ENCODE data around the gene RHOV.

RHOV gene

GRCh38 chr15:40852529-40852928, 21.5 kb downstream of the RHOV start:
- TF ChIP-seq SNAI2 (CRISPR knock-in tag; IDR thresholded peaks at IDR 0.05) (no peak), OSR1 (CRISPR knock-in tag; IDR thresholded peaks at IDR 0.05) (no peak), TOX (CRISPR knock-in tag; IDR thresholded peaks at IDR 0.05; ENCODE audit: borderline replicate concordance) (no peak), CSDC2 (CRISPR knock-in tag; IDR thresholded peaks at IDR 0.05) (no peak), ARNTL (CRISPR knock-in tag; IDR thresholded peaks at IDR 0.05; ENCODE audit: borderline replicate concordance, low read depth) (no peak), ZNF565 (CRISPR knock-in tag; conservative IDR thresholded peaks at IDR 0.05; ENCODE audit: low read depth) (no peak), TCF4 (CRISPR knock-in tag; IDR thresholded peaks at IDR 0.05; ENCODE audit: borderline replicate concordance) (no peak)
- TF ChIP-seq, protein P1, sequence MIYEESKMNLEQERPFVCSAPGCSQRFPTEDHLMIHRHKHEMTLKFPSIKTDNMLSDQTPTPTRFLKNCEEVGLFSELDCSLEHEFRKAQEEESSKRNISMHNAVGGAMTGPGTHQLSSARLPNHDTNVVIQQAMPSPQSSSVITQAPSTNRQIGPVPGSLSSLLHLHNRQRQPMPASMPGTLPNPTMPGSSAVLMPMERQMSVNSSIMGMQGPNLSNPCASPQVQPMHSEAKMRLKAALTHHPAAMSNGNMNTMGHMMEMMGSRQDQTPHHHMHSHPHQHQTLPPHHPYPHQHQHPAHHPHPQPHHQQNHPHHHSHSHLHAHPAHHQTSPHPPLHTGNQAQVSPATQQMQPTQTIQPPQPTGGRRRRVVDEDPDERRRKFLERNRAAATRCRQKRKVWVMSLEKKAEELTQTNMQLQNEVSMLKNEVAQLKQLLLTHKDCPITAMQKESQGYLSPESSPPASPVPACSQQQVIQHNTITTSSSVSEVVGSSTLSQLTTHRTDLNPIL (CRISPR knock-in tag; IDR thresholded peaks at IDR 0.05; ENCODE audit: low read depth): no peak
- no peak for ATAC-seq

DNA sequence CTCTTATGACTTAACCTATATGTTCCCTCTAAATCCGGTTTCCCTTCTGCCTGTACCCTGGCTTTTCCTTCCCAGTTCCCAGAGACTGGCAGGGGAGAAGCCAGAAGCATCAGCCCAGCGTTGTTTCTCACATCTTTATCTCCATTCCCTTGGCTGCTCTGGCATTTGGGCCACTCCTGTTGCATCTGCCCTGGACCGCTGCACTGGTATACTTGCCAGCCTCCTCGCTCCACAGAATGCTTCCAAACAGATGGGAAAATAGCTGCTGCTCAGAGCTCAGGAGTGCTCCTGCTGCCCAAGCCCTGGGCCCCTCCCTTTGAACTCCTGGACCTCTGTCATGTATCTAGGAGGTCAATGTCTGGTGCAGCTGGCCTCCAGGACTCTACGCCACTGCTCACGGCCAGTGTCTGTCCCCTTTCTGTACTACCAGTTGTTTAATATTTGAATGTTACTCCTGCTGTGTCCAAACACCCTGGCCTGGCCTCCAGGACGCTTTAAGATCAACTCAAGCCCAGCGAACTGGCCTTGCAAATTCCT, 23.4 kb downstream of the RHOV start:
- TF ChIP-seq ESRRG (CRISPR knock-in tag; IDR thresholded peaks at IDR 0.05) (no peak), ZC3H10 (CRISPR knock-in tag; IDR thresholded peaks at IDR 0.05) (no peak), RARB (CRISPR knock-in tag; IDR thresholded peaks at IDR 0.05) (no peak)
- no peak for ATAC-seq

GRCh38 chr15:40847223-40847961, 26.6 kb downstream of the RHOV start:
- TF ChIP-seq, protein P1 (CRISPR knock-in tag; IDR thresholded peaks at IDR 0.05; ENCODE audit: low read depth): no peak
- TF ChIP-seq PPARA (CRISPR knock-in tag; IDR thresholded peaks at IDR 0.05; ENCODE audit: borderline replicate concordance): no peak
- no peak for TF ChIP-seq ZFP3 (CRISPR knock-in tag; IDR thresholded peaks at IDR 0.05)
- no peak for TF ChIP-seq SNAI2 (CRISPR knock-in tag; IDR thresholded peaks at IDR 0.05)
- TF ChIP-seq, protein P2, sequence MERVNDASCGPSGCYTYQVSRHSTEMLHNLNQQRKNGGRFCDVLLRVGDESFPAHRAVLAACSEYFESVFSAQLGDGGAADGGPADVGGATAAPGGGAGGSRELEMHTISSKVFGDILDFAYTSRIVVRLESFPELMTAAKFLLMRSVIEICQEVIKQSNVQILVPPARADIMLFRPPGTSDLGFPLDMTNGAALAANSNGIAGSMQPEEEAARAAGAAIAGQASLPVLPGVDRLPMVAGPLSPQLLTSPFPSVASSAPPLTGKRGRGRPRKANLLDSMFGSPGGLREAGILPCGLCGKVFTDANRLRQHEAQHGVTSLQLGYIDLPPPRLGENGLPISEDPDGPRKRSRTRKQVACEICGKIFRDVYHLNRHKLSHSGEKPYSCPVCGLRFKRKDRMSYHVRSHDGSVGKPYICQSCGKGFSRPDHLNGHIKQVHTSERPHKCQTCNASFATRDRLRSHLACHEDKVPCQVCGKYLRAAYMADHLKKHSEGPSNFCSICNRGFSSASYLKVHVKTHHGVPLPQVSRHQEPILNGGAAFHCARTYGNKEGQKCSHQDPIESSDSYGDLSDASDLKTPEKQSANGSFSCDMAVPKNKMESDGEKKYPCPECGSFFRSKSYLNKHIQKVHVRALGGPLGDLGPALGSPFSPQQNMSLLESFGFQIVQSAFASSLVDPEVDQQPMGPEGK (CRISPR knock-in tag; IDR thresholded peaks at IDR 0.05; ENCODE audit: borderline replicate concordance): no peak
- no peak for TF ChIP-seq OSR1 (CRISPR knock-in tag; IDR thresholded peaks at IDR 0.05)
- TF ChIP-seq BACH2 (CRISPR knock-in tag; IDR thresholded peaks at IDR 0.05; ENCODE audit: borderline replicate concordance): no peak
- ATAC-seq: peak; percentile 79

DNA sequence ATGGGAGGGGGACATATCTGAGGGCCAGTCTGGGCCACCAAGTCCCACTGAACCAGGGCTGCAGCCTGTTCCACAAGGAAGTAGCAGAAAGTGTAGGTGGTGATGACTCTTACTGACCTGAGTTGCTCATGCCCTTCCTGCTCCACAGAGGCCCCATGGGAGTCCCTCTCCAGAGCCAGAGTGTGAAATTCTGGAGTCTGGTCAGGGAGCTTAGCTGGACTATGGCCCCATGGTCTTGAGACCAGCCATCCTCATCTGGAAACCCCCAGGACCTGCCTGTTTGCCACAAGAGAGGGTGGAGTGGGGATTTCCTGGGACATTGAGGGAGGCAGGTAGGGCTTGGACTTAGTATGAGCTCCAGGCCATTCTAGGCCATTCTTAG, 27.2 kb downstream of the RHOV start:
- ATAC-seq: no peak
- no peak for TF ChIP-seq BACH2 (CRISPR knock-in tag; IDR thresholded peaks at IDR 0.05; ENCODE audit: borderline replicate concordance)

DNA sequence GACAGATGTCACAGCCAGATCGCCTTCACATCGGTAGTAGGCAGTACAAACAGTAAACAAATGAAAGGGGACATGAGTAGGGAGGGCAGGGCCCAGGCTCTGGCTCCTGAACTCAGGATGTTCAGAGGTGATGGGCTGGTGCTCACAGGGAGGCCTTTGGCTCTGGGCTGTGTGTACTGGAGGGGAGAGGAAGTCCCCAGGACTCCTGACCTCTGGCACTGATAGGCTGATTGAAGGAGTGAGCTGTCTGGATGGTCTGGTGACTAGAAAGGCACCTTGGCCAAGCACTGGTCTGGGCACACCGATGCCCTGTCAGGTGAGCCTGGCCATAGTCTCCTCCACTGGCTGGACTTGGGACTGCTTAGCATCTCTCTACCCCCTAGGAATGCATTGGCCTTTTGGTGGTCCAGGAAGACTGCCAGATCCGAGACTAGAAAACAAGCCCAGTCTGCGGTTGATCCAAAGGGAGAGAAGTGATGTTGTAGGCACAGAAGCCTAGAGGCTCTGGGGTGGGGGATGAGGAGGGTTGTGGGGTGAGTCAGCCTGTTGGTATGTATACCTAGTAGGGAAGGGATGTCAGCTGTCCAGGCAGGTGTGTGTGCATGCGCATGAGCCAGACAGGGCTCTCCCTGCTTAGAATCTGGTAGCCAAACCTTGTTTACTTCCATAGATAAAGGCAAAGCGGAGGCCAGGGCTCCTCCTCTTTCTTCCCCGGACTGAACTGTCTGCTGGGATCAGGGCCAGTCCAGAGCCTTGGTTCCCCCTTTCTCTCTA, 28.3 kb downstream of the RHOV start:
- ATAC-seq: no peak
- no peak for TF ChIP-seq TCF4 (CRISPR knock-in tag; IDR thresholded peaks at IDR 0.05; ENCODE audit: borderline replicate concordance)
- TF ChIP-seq ZNF565 (CRISPR knock-in tag; conservative IDR thresholded peaks at IDR 0.05; ENCODE audit: low read depth): no peak
- no peak for TF ChIP-seq ZNF8 (CRISPR knock-in tag; IDR thresholded peaks at IDR 0.05)
- no peak for TF ChIP-seq ZC3H10 (CRISPR knock-in tag; IDR thresholded peaks at IDR 0.05)
- TF ChIP-seq RARB (CRISPR knock-in tag; IDR thresholded peaks at IDR 0.05): no peak
- no peak for TF ChIP-seq PPARA (CRISPR knock-in tag; IDR thresholded peaks at IDR 0.05; ENCODE audit: borderline replicate concordance)
- TF ChIP-seq GLIS3 (CRISPR knock-in tag; IDR thresholded peaks at IDR 0.05): no peak
- TF ChIP-seq CSDC2 (CRISPR knock-in tag; IDR thresholded peaks at IDR 0.05): no peak
- TF ChIP-seq ISL1 (CRISPR knock-in tag; IDR thresholded peaks at IDR 0.05): no peak
- TF ChIP-seq, protein P1 (CRISPR knock-in tag; IDR thresholded peaks at IDR 0.05; ENCODE audit: low read depth): no peak
- TF ChIP-seq ZNF70 (CRISPR knock-in tag; IDR thresholded peaks at IDR 0.05): no peak
- TF ChIP-seq, protein P3, sequence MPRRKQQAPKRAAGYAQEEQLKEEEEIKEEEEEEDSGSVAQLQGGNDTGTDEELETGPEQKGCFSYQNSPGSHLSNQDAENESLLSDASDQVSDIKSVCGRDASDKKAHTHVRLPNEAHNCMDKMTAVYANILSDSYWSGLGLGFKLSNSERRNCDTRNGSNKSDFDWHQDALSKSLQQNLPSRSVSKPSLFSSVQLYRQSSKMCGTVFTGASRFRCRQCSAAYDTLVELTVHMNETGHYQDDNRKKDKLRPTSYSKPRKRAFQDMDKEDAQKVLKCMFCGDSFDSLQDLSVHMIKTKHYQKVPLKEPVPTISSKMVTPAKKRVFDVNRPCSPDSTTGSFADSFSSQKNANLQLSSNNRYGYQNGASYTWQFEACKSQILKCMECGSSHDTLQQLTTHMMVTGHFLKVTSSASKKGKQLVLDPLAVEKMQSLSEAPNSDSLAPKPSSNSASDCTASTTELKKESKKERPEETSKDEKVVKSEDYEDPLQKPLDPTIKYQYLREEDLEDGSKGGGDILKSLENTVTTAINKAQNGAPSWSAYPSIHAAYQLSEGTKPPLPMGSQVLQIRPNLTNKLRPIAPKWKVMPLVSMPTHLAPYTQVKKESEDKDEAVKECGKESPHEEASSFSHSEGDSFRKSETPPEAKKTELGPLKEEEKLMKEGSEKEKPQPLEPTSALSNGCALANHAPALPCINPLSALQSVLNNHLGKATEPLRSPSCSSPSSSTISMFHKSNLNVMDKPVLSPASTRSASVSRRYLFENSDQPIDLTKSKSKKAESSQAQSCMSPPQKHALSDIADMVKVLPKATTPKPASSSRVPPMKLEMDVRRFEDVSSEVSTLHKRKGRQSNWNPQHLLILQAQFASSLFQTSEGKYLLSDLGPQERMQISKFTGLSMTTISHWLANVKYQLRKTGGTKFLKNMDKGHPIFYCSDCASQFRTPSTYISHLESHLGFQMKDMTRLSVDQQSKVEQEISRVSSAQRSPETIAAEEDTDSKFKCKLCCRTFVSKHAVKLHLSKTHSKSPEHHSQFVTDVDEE (CRISPR knock-in tag; IDR thresholded peaks at IDR 0.05): no peak
- no peak for TF ChIP-seq ZFP30 (CRISPR knock-in tag; IDR thresholded peaks at IDR 0.05)
- TF ChIP-seq, protein P4, sequence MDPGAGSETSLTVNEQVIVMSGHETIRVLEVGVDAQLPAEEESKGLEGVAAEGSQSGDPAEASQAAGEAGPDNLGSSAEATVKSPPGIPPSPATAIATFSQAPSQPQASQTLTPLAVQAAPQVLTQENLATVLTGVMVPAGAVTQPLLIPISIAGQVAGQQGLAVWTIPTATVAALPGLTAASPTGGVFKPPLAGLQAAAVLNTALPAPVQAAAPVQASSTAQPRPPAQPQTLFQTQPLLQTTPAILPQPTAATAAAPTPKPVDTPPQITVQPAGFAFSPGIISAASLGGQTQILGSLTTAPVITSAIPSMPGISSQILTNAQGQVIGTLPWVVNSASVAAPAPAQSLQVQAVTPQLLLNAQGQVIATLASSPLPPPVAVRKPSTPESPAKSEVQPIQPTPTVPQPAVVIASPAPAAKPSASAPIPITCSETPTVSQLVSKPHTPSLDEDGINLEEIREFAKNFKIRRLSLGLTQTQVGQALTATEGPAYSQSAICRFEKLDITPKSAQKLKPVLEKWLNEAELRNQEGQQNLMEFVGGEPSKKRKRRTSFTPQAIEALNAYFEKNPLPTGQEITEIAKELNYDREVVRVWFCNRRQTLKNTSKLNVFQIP (CRISPR knock-in tag; IDR thresholded peaks at IDR 0.05; ENCODE audit: borderline replicate concordance, low read depth): no peak
- TF ChIP-seq SNAI2 (CRISPR knock-in tag; IDR thresholded peaks at IDR 0.05): no peak
- TF ChIP-seq BACH2 (CRISPR knock-in tag; IDR thresholded peaks at IDR 0.05; ENCODE audit: borderline replicate concordance): no peak
